22Rv1 (cell line): ENCODE data around the gene AP2A2.

Source experiments
- CTCF ChIP-seq: fragments of 450-650 bp; IDR thresholded peaks from 2 replicates; pipeline ENCODE4 v1.5.1; 2017; ENCODE audit warnings: mild to moderate bottlenecking
- ZFX ChIP-seq: fragments of 450-650 bp; IDR thresholded peaks from 2 replicates; pipeline ENCODE4 v1.6.1; 2017; ENCODE audit warnings: antibody characterized with exemption, borderline replicate concordance

- TF ChIP-seq CTCF (no peak), ZFX (no peak)
These were observed 115.4 kb downstream of the AP2A2 start for GRCh38 chr11:1041149-1041467.
